ENCODE measurements around the gene RECK.

DNA sequence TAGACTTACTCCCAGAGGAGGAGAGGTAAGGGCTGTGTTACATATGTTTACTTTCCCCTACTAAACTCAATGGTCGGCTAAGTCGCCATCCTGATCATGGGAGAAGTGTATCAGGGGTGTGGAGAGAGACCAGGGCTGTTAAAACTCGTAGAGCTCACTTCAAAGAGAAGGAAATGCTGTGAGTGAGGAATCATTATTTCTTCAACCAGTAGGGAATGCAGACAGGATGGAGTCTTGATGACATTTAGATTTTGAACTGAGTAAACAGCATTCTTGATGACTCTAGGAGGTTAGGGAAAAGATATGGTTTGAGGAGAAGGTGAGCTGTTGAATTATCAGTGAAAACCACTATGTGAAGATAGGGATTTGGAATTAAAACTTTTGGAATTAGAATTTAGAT, 17.3 kb downstream of the RECK start:
- no peak for TF ChIP-seq POLR2A (IDR thresholded peaks at IDR 0.05)
- TF ChIP-seq, protein P1, sequence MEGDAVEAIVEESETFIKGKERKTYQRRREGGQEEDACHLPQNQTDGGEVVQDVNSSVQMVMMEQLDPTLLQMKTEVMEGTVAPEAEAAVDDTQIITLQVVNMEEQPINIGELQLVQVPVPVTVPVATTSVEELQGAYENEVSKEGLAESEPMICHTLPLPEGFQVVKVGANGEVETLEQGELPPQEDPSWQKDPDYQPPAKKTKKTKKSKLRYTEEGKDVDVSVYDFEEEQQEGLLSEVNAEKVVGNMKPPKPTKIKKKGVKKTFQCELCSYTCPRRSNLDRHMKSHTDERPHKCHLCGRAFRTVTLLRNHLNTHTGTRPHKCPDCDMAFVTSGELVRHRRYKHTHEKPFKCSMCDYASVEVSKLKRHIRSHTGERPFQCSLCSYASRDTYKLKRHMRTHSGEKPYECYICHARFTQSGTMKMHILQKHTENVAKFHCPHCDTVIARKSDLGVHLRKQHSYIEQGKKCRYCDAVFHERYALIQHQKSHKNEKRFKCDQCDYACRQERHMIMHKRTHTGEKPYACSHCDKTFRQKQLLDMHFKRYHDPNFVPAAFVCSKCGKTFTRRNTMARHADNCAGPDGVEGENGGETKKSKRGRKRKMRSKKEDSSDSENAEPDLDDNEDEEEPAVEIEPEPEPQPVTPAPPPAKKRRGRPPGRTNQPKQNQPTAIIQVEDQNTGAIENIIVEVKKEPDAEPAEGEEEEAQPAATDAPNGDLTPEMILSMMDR (IDR thresholded peaks at IDR 0.05) = no peak

Data from uterus (tissue), 2 donors.